HCT116 (cell line): Measurements from ENCODE around the gene LMNTD1. TPM values are rescaled to one million over a fixed set of nuclear protein-coding genes. Genes with fewer than 3 reads are reported as not detected.

Experiments
- ATAC-seq: fragments of 200-7000 bp; cut with Tn5 transposase; 2 replicates; pipeline ENCODE4 v1.9.1; 2020; ENCODE audit warnings: mild to moderate bottlenecking, moderate library complexity
- BruUV-seq: library from RNA; stranded (reverse); fragments of 400-500 nt; replicated peaks from 2 replicates; lab custom pipeline; 2021; lab: Mats Ljungman, UMichigan
- CTCF ChIA-PET: fragments of 300-600 bp; sonication (Branson Sonifier 250); formaldehyde crosslinking; loops from one replicate; lab custom pipeline; 2021; ENCODE audit warnings: antibody characterized with exemption; lab: Charles Lee
- POLR2A ChIA-PET: fragments of 300-600, 350-600 bp; sonication (Branson Sonifier 250); formaldehyde crosslinking; loops from one replicate; lab custom pipeline; 2021; ENCODE audit warnings: antibody characterized with exemption; lab: Charles Lee
- RAD21 ChIA-PET, 2 experiments: fragments of 300-600 bp; sonication (Branson Sonifier 250); formaldehyde crosslinking; loops; one replicate each; lab custom pipeline; 2023; ENCODE audit warnings: low total read pairs in 2 of 2; ENCODE audit not compliant: uncharacterized antibody in 2 of 2, unreplicated experiment in 2 of 2, low non-redundant PET in 1 of 2; lab: Charles Lee
- DNase-seq: peaks from one replicate; pipeline ENCODE4 v3.0.0-alpha.2; 2010; ENCODE audit warnings: low read depth, low spot score
- H2AFZ ChIP-seq: fragments of 200-600 bp; shearing (Covaris generic), sonication (generic); 2 replicates; pipeline ENCODE4 v1.6.1; 2017; ENCODE audit warnings: low read depth, mixed run types, mixed read lengths, antibody characterized with exemption, low read length; ENCODE audit not compliant: poor library complexity, severe bottlenecking
- H3K27ac ChIP-seq: 2 replicates; pipeline ENCODE4 v1.5.1; 2012; ENCODE audit warnings: low read depth, low read length
- H3K27me3 ChIP-seq: fragments of 200-600 bp; sonication (generic); 2 replicates; pipeline ENCODE4 v1.6.1; 2016; ENCODE audit warnings: mixed run types, low read length, mixed read lengths; ENCODE audit not compliant: insufficient read depth
- H3K36me3 ChIP-seq, 2 experiments: fragments of 200-500 bp in 1 of 2; fragments of 200-600 bp in 1 of 2; sonication (Bioruptor generic) in 1 of 2; sonication (generic) in 1 of 2; 2 replicates each; pipeline versions ENCODE4 v1.5.1 to v1.6.1; 2014 to 2016; ENCODE audit warnings: low read length in 2 of 2, inconsistent platforms in 1 of 2, mixed read lengths in 1 of 2, mixed run types in 1 of 2; ENCODE audit not compliant: insufficient read depth in 2 of 2, control insufficient read depth in 1 of 2
- H3K4me1 ChIP-seq, 2 experiments: fragments of 200-600 bp in 1 of 2; sonication (generic) in 1 of 2; 2 replicates each; pipeline versions ENCODE4 v1.5.1 to v1.6.1; 2012 to 2017; ENCODE audit warnings: low read length in 2 of 2, inconsistent platforms in 1 of 2, mild to moderate bottlenecking in 1 of 2, mixed read lengths in 1 of 2, mixed run types in 1 of 2, moderate library complexity in 1 of 2; ENCODE audit not compliant: insufficient read depth in 2 of 2, control insufficient read depth in 1 of 2
- H3K4me2 ChIP-seq: fragments of 200-600 bp; sonication (generic); 2 replicates; pipeline ENCODE4 v1.6.1; 2017; ENCODE audit warnings: mixed run types, low read length, mixed read lengths
- H3K4me3 ChIP-seq, 2 experiments: fragments of 200-600 bp in 1 of 2; sonication (generic) in 1 of 2; replicated peaks in 1 of 2; 2 replicates each; pipeline ENCODE4 v1.5.1; 2011 to 2016; ENCODE audit warnings: low read length in 2 of 2, control low read depth in 1 of 2, low read depth in 1 of 2, mild to moderate bottlenecking in 1 of 2, mixed read lengths in 1 of 2, mixed run types in 1 of 2
- H3K79me2 ChIP-seq: fragments of 200-600 bp; sonication (generic); 2 replicates; pipeline ENCODE4 v1.6.1; 2017; ENCODE audit warnings: mild to moderate bottlenecking, mixed run types, low read length, moderate library complexity, mixed read lengths; ENCODE audit not compliant: insufficient read depth
- H3K9ac ChIP-seq: fragments of 200-600 bp; sonication (generic); 2 replicates; pipeline ENCODE4 v1.6.1; 2016; ENCODE audit warnings: low read length, mixed read lengths
- H3K9me2 ChIP-seq: fragments of 200-600 bp; sonication (generic), shearing (Covaris generic); 2 replicates; pipeline ENCODE4 v1.6.1; 2017; ENCODE audit warnings: mixed run types, mild to moderate bottlenecking, moderate library complexity; ENCODE audit not compliant: insufficient read depth
- H3K9me3 ChIP-seq, 2 experiments: fragments of 200-500 bp in 1 of 2; fragments of 200-600 bp in 1 of 2; sonication (Bioruptor generic) in 1 of 2; sonication (generic) in 1 of 2; 2 replicates each; pipeline ENCODE4 v1.6.1; 2014 to 2017; ENCODE audit warnings: low read length in 2 of 2, mixed read lengths in 2 of 2, inconsistent platforms in 1 of 2, low read depth in 1 of 2, mild to moderate bottlenecking in 1 of 2, mixed run types in 1 of 2, moderate library complexity in 1 of 2; ENCODE audit not compliant: control insufficient read depth in 1 of 2, insufficient read depth in 1 of 2
- H4K20me1 ChIP-seq: fragments of 200-600 bp; sonication (generic), shearing (Covaris generic); 2 replicates; pipeline ENCODE4 v1.6.1; 2017; ENCODE audit warnings: mixed run types, mild to moderate bottlenecking, moderate library complexity; ENCODE audit not compliant: insufficient read depth
- CBX3 ChIP-seq: IDR thresholded peaks from 2 replicates; pipeline ENCODE4 v1.6.1; 2012; ENCODE audit warnings: low read depth
- CEBPB ChIP-seq: IDR thresholded peaks from 2 replicates; pipeline ENCODE4 v1.6.1; 2012; ENCODE audit warnings: low read depth
- EGR1 ChIP-seq: IDR thresholded peaks from 2 replicates; pipeline ENCODE4 v1.6.1; 2012; ENCODE audit warnings: low read depth
- ELF1 ChIP-seq: IDR thresholded peaks from 2 replicates; pipeline ENCODE4 v1.6.1; 2012; ENCODE audit warnings: low read depth, borderline replicate concordance
- EZH2 ChIP-seq: fragments of 200-600 bp; sonication (generic); IDR thresholded peaks from 2 replicates; pipeline ENCODE4 v1.6.1; 2017; ENCODE audit warnings: antibody characterized with exemption, mixed run types
- FOSL1 ChIP-seq: IDR thresholded peaks from 2 replicates; pipeline ENCODE4 v1.6.1; 2012; ENCODE audit warnings: low read depth
- JUND ChIP-seq: IDR thresholded peaks from 2 replicates; pipeline ENCODE4 v1.6.1; 2012
- SP1 ChIP-seq: IDR thresholded peaks from 2 replicates; pipeline ENCODE4 v1.6.1; 2012; ENCODE audit warnings: low read depth
- SRF ChIP-seq: IDR thresholded peaks from 2 replicates; pipeline ENCODE4 v1.6.1; 2012; ENCODE audit warnings: low read depth
- TCF7L2 ChIP-seq: IDR thresholded peaks from 2 replicates; pipeline ENCODE4 v1.7.0; 2011; ENCODE audit warnings: borderline replicate concordance, inconsistent platforms; ENCODE audit not compliant: insufficient read depth, insufficient read length; ENCODE audit errors: extremely low read depth
- ZNF274 ChIP-seq: fragments of 200-500 bp; sonication (Bioruptor generic); IDR thresholded peaks from 2 replicates; pipeline ENCODE4 v1.6.1; 2014; ENCODE audit warnings: mild to moderate bottlenecking, low read depth, low read length, inconsistent platforms
- intact Hi-C: fragments of 100-400 bp; cut with micrococcal nuclease; formaldehyde crosslinking; loops from 2 replicates; pipeline ENCODE4 v1.10.0; 2022
- total RNA-seq: library from RNA; stranded (reverse); gene quantifications from one replicate; pipeline ENCODE4 v1.2.1, GENCODE V29; 2021; ENCODE audit not compliant: unreplicated experiment
- TF ChIP-seq, protein P1 (sequence below): IDR thresholded peaks from 2 replicates; pipeline ENCODE4 v1.6.1; 2012
- TF ChIP-seq, protein P2 (sequence below): IDR thresholded peaks from 2 replicates; pipeline ENCODE4 v1.6.1; 2012; ENCODE audit warnings: low read depth
- TF ChIP-seq, protein P3 (sequence below), 3 experiments: fragments of 200-600 bp in 1 of 3; sonication (generic) in 1 of 3; IDR thresholded peaks in 2 of 3; conservative IDR thresholded peaks in 1 of 3; 2 replicates each; pipeline ENCODE4 v1.5.1; 2012 to 2017; ENCODE audit warnings: low read depth in 2 of 3, low read length in 2 of 3, antibody characterized with exemption in 1 of 3, borderline replicate concordance in 1 of 3, control low read depth in 1 of 3, mild to moderate bottlenecking in 1 of 3, mixed read lengths in 1 of 3, mixed run types in 1 of 3, moderate library complexity in 1 of 3; ENCODE audit not compliant: insufficient read depth in 1 of 3

Gene LMNTD1
- total RNA-seq, 1 experiment from 2014 or later: not detected

DNA sequence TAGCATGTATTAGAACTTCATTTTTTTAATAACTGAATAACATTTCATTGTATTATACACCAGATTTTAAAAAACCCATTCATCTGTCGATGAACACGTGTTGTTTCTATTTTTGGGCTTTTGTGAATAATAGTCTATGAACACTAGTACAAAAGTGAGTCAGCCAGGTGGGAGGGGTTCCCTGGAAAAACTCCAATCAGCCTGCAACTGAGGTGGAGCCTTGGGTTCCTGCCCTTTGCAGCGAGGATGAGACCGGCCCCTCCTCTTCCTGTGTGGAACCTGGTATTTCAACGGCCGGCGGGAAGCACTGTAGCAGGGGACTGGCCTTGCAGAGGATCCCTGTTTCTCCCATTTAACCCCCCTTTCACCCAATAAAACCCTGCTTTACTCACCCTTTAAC is 56.1 kb downstream of the LMNTD1 start:
- Histone ChIP-seq H4K20me1 (no peaks in the 10 kb centered on the region), H3K79me2 (no peaks in the 10 kb centered on the region)
- TF ChIP-seq, protein P1, sequence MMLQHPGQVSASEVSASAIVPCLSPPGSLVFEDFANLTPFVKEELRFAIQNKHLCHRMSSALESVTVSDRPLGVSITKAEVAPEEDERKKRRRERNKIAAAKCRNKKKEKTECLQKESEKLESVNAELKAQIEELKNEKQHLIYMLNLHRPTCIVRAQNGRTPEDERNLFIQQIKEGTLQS: no peak
- TF ChIP-seq, protein P2, sequence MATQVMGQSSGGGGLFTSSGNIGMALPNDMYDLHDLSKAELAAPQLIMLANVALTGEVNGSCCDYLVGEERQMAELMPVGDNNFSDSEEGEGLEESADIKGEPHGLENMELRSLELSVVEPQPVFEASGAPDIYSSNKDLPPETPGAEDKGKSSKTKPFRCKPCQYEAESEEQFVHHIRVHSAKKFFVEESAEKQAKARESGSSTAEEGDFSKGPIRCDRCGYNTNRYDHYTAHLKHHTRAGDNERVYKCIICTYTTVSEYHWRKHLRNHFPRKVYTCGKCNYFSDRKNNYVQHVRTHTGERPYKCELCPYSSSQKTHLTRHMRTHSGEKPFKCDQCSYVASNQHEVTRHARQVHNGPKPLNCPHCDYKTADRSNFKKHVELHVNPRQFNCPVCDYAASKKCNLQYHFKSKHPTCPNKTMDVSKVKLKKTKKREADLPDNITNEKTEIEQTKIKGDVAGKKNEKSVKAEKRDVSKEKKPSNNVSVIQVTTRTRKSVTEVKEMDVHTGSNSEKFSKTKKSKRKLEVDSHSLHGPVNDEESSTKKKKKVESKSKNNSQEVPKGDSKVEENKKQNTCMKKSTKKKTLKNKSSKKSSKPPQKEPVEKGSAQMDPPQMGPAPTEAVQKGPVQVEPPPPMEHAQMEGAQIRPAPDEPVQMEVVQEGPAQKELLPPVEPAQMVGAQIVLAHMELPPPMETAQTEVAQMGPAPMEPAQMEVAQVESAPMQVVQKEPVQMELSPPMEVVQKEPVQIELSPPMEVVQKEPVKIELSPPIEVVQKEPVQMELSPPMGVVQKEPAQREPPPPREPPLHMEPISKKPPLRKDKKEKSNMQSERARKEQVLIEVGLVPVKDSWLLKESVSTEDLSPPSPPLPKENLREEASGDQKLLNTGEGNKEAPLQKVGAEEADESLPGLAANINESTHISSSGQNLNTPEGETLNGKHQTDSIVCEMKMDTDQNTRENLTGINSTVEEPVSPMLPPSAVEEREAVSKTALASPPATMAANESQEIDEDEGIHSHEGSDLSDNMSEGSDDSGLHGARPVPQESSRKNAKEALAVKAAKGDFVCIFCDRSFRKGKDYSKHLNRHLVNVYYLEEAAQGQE: no peak
- TF ChIP-seq EGR1 (no peak), CBX3 (no peak), JUND (no peak), EZH2 (no peak), ELF1 (no peak), SRF (no peak), FOSL1 (no peak), ZNF274 (no peak), CEBPB (no peak), TCF7L2 (no peak), SP1 (no peak)
- TF ChIP-seq, protein P3, sequence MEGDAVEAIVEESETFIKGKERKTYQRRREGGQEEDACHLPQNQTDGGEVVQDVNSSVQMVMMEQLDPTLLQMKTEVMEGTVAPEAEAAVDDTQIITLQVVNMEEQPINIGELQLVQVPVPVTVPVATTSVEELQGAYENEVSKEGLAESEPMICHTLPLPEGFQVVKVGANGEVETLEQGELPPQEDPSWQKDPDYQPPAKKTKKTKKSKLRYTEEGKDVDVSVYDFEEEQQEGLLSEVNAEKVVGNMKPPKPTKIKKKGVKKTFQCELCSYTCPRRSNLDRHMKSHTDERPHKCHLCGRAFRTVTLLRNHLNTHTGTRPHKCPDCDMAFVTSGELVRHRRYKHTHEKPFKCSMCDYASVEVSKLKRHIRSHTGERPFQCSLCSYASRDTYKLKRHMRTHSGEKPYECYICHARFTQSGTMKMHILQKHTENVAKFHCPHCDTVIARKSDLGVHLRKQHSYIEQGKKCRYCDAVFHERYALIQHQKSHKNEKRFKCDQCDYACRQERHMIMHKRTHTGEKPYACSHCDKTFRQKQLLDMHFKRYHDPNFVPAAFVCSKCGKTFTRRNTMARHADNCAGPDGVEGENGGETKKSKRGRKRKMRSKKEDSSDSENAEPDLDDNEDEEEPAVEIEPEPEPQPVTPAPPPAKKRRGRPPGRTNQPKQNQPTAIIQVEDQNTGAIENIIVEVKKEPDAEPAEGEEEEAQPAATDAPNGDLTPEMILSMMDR (IDR thresholded peaks at IDR 0.05 in 2 of 3, conservative IDR thresholded peaks at IDR 0.05 in 1 of 3; ENCODE audit: borderline replicate concordance in 1 of 3, insufficient read depth in 1 of 3, low read depth in 2 of 3, low read length in 2 of 3): no peak
- TF ChIP-seq, all 23 proteins: peak for 0
- Histone ChIP-seq H3K4me2 (no peak overlapping the region), H3K4me1 (peaks cover 0 to 9% of the 10 kb centered on the region in 2 experiments; a peak in 2 of 4 replicates), H3K9ac (no peak overlapping the region), H2AFZ (no peak overlapping the region), H3K36me3 (no peaks in the 10 kb centered on the region), H3K27me3 (no peaks in the 10 kb centered on the region), H3K9me2 (no peaks in the 10 kb centered on the region), H3K27ac (no peak overlapping the region), H3K9me3 (no peaks in the 10 kb centered on the region), H3K4me3 (no peak overlapping the region)
- no TSS peak for BruUV-seq
- DNase-seq (no peak), ATAC-seq (no peak)
- CTCF ChIA-PET: no interaction called here
- intact Hi-C loops: no loop called here
- POLR2A ChIA-PET: no interaction called here
- RAD21 ChIA-PET: no interaction called here
